HG03108 (cell line): ENCODE results near the gene EIPR1.

Source experiments
- ATAC-seq: cut with Tn5 transposase; IDR thresholded peaks from one replicate; pipeline ENCODE4 v1.9.1; 2021; ENCODE audit warnings: moderate library complexity; ENCODE audit not compliant: unreplicated experiment

Gene EIPR1

DNA sequence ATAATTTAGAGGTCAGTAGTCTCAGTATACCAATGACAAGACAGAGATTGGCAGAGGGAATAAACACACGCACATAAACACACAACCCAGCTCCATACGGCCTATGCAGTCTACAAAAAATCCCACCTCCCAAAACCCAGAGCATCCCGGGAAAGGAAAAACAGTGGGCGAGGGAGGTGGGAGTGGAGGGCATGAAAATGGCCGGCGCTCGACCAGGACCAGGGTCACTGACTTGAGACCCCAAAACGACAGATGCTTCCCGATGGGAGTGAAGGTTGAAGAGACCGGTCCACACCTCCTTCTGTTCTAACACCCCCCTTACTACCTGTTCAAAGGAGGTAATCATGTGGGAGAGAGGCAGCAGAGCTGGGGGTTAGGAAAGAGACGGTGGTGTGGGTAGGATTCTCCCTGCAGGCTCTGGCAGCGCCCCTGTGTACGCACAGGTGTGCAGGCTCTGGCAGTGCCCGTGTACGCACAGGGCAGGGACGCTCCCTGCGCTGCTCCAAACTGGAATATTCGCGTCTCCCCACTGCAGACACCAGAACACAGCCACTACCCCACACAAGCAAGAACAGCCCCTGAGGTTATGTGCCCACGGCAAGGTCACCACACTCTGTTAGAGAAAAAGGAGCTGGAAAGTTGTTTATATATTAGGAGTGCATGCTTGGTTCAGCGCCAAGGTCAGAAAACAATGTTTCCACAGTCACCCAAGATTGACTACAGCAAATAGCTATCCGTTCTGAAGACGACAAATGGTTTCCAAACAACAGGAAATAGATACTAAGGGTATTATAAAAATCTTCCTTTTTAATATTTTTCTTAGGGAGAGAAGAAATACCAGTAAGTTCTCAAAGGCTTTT lies 67.9 kb downstream of the EIPR1 start:
- ATAC-seq, result no peak

- ATAC-seq, result no peak
These were observed 69.7 kb downstream of the EIPR1 start for GRCh38 chr2:3307901-3308300.

DNA sequence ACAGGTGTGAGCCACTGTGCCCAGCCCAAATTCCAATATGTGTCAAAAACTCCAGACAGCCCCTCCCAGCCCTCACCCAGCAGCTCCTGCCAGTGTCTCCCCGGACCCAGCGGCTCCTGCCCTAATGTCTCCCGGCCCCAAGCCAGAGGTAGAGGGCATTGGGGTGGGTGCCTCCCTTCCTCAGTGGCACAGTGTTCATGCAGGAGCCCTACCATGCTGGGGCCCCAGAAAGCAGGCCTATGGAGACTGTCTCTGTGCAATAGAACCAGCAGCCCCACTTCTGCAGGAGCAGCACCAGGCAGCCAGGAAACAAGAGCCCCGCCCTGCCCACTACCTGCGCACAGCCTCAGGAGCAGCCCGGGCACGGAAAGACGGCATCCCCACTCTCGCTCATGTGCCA lies 70.4 kb downstream of the EIPR1 start:
- ATAC-seq, result no peak

GRCh38 chr2:3305952-3306351 lies 71.7 kb downstream of the EIPR1 start:
- no peak for ATAC-seq

- ATAC-seq, result no peak
These were observed 72.2 kb downstream of the EIPR1 start for GRCh38 chr2:3305431-3305830.

- peak; percentile 98 for ATAC-seq
These were observed 73.8 kb downstream of the EIPR1 start for GRCh38 chr2:3303583-3304406.

DNA sequence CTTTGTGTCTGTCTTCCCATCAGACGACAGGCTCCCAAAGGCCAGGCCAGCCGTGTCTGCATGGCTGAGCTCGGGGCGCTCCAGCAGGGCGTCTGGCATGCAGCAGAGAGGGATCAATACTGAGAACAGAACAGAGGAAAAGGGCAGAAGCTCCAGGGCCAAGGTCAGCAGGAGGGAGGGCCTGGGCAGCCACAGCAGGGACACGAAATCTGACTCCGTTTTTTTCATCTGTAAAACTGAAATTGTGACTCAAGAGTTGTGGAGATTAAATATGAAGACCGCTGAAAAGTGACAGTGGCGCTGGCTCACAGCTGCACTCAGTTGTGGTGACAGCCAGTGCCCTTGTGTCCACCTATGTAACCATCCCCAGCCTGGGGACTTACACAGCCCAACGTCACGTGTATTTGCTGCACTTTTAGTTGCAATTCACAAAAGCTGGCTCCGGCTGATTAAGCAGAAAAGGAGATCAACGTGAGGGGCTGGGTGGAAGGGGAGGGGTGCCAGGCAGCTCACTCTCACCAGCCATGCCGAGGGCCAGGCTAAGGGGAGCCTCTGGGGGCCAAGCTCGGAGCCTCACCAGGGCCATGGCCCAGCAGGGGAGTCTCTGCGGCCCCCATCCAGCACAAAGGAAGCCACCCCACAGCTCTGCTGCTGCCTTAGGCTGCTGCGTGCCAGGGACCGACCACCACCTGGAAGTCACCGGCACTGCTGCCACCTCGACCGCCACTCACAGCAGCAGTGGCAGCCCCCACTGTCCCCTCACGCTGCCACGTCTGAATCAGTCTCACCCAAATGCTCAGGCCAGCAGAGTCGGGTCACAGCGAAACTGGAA lies 74.7 kb downstream of the EIPR1 start:
- peak; percentile 9 for ATAC-seq

DNA sequence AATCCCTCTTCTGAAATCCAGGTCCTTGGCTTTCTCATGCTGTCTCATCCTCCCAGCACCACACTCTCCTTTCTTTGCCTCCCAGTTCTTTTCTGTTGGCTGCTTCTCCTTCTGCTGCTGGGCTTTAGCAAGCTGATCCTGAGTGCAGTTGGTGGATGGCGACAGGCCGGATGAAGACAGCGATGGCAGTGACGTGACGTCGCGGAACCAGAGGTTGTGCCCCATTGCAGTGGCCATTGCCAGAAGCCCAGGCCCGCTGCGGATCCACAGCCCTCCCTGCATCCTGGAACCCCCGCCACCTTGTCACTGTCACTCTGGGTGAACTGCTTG lies 75.2 kb downstream of the EIPR1 start:
- ATAC-seq, result no peak

DNA sequence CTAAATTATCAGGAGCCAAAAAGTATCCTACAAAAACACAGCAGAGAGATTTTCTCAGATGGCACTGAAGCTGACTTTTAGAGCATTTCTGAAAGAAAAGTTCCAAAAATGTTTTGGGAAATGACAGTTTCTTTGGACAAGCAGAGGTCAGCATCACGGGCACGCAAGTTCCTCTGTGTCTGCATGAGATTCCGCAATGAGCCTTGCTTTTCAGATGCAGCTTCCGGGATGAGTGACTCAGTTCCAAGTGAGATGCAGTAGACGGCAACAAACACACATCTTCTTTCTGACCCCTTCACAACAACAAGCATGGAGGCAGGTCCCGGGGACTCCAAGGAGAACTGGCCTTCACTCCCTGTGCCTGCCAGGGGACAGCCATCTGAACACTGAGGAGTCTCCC lies 76.6 kb downstream of the EIPR1 start:
- no peak for ATAC-seq

- no peak for ATAC-seq
These were observed 77.2 kb downstream of the EIPR1 start for GRCh38 chr2:3300224-3300995.

GRCh38 chr2:3299703-3300102 lies 77.9 kb downstream of the EIPR1 start:
- ATAC-seq, result no peak

- no peak for ATAC-seq
These were observed 78.5 kb downstream of the EIPR1 start for GRCh38 chr2:3299130-3299529.

DNA sequence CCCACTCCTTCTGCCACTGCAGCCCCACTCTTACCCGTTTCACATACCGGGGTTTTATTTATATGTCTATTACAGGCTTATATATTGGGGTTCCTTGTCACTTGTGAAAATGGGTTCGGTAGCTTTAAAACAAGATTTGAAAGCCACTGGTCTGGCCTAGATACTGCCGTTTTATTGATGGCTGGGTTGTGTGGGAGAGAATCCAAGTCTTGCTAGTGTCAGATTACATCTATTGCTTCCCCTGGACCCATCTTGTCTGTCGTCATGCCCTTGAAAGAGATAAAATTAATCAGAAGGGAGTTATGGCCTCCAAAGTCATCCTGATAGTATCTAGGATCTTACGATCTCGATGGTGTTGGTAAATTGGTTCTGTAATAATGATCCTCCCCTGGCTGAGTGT lies 79.4 kb downstream of the EIPR1 start:
- ATAC-seq, result no peak

DNA sequence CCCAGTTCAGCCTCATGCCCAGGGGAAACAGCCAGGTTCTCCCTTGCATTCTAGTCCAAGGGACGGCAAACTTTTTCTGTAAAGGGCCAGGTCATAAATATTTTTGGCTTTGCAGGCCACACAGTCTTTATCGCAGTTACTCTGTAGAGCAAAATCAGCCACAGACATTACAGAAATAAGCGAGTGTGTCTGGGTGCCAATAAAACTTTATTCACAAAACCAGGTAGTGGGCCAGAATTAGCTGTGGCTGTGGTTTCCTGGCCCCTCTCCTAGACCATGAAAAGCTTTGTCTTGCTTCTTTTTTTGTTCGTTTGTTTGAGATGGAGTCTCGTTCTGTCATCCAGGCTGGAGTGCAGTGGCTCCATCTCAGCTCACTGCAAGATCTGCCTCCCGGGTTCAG lies 80.1 kb downstream of the EIPR1 start:
- ATAC-seq, result no peak

DNA sequence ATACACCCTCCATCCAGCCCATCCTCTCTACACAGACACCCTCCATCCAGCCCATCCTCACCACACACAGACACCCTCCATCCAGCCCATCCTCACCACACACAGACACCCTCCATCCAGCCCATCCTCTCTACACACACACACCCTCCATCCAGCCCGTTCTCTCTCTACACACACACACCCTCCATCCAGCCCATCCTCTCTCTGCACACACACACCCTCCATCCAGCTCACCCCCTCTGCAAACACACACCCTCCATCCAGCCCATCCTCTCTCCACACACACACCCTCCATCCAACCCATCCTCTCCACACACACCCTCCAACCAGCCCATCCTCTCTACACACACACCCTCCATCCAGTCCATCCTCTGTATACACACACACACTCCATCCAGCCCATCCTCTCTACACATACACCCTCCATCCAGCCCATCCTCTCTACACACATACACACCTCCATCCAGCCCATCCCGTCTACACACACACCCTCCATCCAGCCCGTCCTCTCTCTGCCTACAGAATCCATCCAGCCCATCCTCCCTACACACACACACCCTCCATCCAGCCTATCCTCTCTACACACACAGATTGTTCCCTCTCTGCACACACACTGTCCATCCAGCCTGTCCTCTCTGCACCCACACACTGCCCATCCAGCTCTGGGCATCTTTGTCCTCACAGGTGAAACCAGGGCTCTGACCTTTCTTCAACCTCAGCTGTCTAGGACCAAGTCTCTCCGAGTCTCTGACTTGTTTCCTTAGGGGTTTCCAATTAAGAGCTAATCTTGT lies 81.2 kb downstream of the EIPR1 start:
- no peak for ATAC-seq

- ATAC-seq, result no peak
These were observed 83.1 kb downstream of the EIPR1 start for GRCh38 chr2:3294493-3294892.

GRCh38 chr2:3294069-3294468 lies 83.5 kb downstream of the EIPR1 start:
- no peak for ATAC-seq

DNA sequence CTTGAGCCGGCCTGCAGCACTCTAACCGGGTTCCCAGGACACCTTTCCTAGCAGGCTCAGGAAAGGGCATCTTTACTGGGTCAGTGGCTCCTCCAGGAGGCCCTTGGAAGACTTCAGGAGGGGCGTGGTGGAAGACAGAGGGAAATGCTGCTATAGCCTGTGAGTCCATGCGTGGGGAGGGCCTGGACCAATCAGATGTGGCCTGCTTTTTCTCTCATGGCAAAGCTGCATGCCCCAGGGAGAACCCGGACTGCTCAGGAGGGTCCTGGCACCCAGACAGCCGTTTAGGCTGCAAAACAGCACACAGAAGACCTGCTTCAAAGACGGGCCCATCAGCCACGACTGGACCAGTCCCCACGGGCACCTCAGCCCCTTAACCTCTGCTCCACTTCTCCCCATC lies 84.4 kb downstream of the EIPR1 start:
- no peak for ATAC-seq

- ATAC-seq, result no peak
These were observed 85.2 kb downstream of the EIPR1 start for GRCh38 chr2:3292416-3292815.

GRCh38 chr2:3291750-3292149 lies 85.9 kb downstream of the EIPR1 start:
- no peak for ATAC-seq
